Immature natural killer cell (primary cell): ENCODE results near the gene PAN3. TPM values are rescaled to one million over a fixed set of nuclear protein-coding genes. Genes with fewer than 3 reads are reported as not detected.

Source experiments
- DNase-seq, 3 donors: peaks; one replicate each; pipeline ENCODE4 v3.0.0; 2022; ENCODE audit warnings: mixed read lengths in 1 of 3
- H3K27ac Mint-ChIP-seq, 6 donors: one replicate each; pipeline ENCODE4 v1.8.0; 2020; ENCODE audit warnings: mixed read lengths in 6 of 6, mild to moderate bottlenecking in 5 of 6, inconsistent platforms in 4 of 6, moderate library complexity in 3 of 6
- H3K27me3 Mint-ChIP-seq, 3 donors: one replicate each; pipeline ENCODE4 v1.8.0; 2020 to 2021; ENCODE audit warnings: low read depth in 3 of 3, mild to moderate bottlenecking in 3 of 3, mixed read lengths in 3 of 3, moderate library complexity in 3 of 3, inconsistent platforms in 1 of 3
- H3K36me3 Mint-ChIP-seq, 3 donors: one replicate each; pipeline ENCODE4 v1.8.0; 2020; ENCODE audit warnings: mixed read lengths in 3 of 3, inconsistent platforms in 2 of 3, mild to moderate bottlenecking in 2 of 3
- H3K4me1 Mint-ChIP-seq, 2 donors: one replicate each; pipeline ENCODE4 v1.8.0; 2020; ENCODE audit warnings: inconsistent platforms in 2 of 2, mild to moderate bottlenecking in 2 of 2, mixed read lengths in 2 of 2, moderate library complexity in 1 of 2
- H3K4me3 Mint-ChIP-seq, 5 donors: one replicate each; pipeline ENCODE4 v1.8.0; 2020; ENCODE audit warnings: mild to moderate bottlenecking in 5 of 5, mixed read lengths in 5 of 5, inconsistent platforms in 3 of 5, moderate library complexity in 3 of 5
- H3K9me3 Mint-ChIP-seq, 6 donors: one replicate each; pipeline ENCODE4 v1.8.0; 2020; ENCODE audit warnings: mild to moderate bottlenecking in 6 of 6, mixed read lengths in 6 of 6, inconsistent platforms in 4 of 6, moderate library complexity in 3 of 6
- polyA plus RNA-seq, 3 donors: library from polyadenylated mRNA; unstranded; fragments of 300-500 nt; fragmentation: Illumina TruSeq; gene quantifications; one replicate each; pipeline ENCODE4 v1.2.3, GENCODE V29; 2021

Gene PAN3
- polyA plus RNA-seq, 3 donors from 2014 or later: 3.4 to 6.0 (median 4.2) TPM

- Mint-ChIP-seq H3K9me3 (no peaks in the 10 kb centered on the region), H3K27me3 (peaks cover 0 to 7% (median 0%) of the 10 kb centered on the region in 3 donors), H3K27ac (no peak overlapping the region), H3K36me3 (no peaks in the 10 kb centered on the region), H3K4me1 (peaks cover 63 to 94% of the 10 kb centered on the region in 2 donors), H3K4me3 (no peak overlapping the region)
- no peak for DNase-seq
These were observed 6.7 kb downstream of the PAN3 start for GRCh38 chr13:28145049-28145448.

GRCh38 chr13:28147495-28147894 is 9.2 kb downstream of the PAN3 start:
- Mint-ChIP-seq H3K27me3 (peaks cover 0 to 4% (median 0%) of the 10 kb centered on the region in 3 donors), H3K4me3 (no peak overlapping the region), H3K36me3 (no peaks in the 10 kb centered on the region), H3K4me1 (peaks cover 55 to 89% of the 10 kb centered on the region in 2 donors), H3K9me3 (no peaks in the 10 kb centered on the region), H3K27ac (no peak overlapping the region)
- no peak for DNase-seq

DNA sequence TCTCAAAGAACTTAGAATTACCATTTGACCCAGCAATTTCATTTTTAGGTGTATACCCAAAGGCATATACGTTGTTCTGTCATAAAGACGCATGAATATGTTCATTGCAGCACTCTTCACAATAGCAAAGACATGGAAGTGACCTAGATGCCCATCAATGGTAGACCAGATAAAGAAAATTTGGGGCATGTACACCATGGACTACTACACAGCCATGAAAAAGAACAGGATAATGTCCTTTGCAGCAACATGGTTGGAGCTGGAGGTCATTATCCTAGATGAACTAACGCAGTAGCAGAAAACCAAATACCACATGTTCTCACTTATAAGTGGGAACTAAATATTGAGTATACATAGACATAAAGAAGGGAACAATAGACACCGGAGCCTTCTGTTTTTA is 20.7 kb downstream of the PAN3 start:
- H3K36me3 Mint-ChIP-seq: peaks cover 0 to 12% (median 5%) of the 10 kb centered on the region in 3 donors
- no peak overlapping the region for H3K27ac Mint-ChIP-seq
- H3K9me3 Mint-ChIP-seq: peaks cover 0 to 2% (median 0%) of the 10 kb centered on the region in 6 donors
- DNase-seq: no peak
- no peak overlapping the region for H3K4me3 Mint-ChIP-seq
- no peaks in the 10 kb centered on the region for H3K27me3 Mint-ChIP-seq
- H3K4me1 Mint-ChIP-seq: peaks cover 67 to 85% of the 10 kb centered on the region in 2 donors

- H3K4me1 Mint-ChIP-seq: peaks cover 70 to 93% of the 10 kb centered on the region in 2 donors
- DNase-seq: no peak
- peaks cover 0 to 2% (median 0%) of the 10 kb centered on the region in 3 donors for H3K27me3 Mint-ChIP-seq
- peaks cover 0 to 12% (median 1%) of the 10 kb centered on the region in 3 donors for H3K36me3 Mint-ChIP-seq
- peak overlapping the region in 2 of 5 donors; percentile 39 to 43 for H3K4me3 Mint-ChIP-seq
- H3K9me3 Mint-ChIP-seq: peaks cover 0 to 2% (median 0%) of the 10 kb centered on the region in 6 donors
- peak overlapping the region in 1 of 6 donors; percentile 3 for H3K27ac Mint-ChIP-seq
These were observed 23.0 kb downstream of the PAN3 start for GRCh38 chr13:28161370-28161769.

DNA sequence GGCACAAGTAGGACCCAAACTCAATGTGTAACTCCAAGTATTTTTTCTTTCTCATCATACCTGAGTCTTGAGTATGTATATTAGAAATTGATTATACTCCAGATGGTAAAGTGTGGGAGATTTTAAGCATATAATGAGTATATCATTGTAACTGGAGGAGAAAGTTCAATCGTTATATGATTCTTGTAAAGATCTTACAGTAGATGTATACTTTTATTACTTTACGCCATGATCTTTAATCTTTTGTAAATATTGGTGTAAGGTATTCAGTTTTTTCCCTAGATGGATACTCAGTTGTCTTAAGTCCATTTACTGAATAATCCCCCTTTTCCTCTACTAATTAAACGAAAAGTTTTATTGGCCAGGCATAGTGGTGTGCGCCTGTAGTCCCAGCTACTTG is 25.2 kb downstream of the PAN3 start:
- H3K9me3 Mint-ChIP-seq: no peaks in the 10 kb centered on the region
- no peak overlapping the region for H3K4me3 Mint-ChIP-seq
- no peak overlapping the region for H3K27ac Mint-ChIP-seq

GRCh38 chr13:28166257-28166656 is 27.9 kb downstream of the PAN3 start:
- Mint-ChIP-seq H3K27ac (peak overlapping the region in 3 of 6 donors; percentile 12 to 57 (median 27)), H3K9me3 (no peaks in the 10 kb centered on the region), H3K4me3 (peak overlapping the region in 1 of 5 donors; percentile 18), H3K27me3 (peaks cover 0 to 2% (median 0%) of the 10 kb centered on the region in 3 donors), H3K4me1 (peaks cover 61 to 80% of the 10 kb centered on the region in 2 donors), H3K36me3 (no peaks in the 10 kb centered on the region)
- DNase-seq: no peak

More for the DNA sequence above, 25.2 kb downstream of the PAN3 start:
- Mint-ChIP-seq H3K27me3 (peaks cover 0 to 2% (median 0%) of the 10 kb centered on the region in 3 donors), H3K4me1 (peaks cover 69 to 91% of the 10 kb centered on the region in 2 donors), H3K36me3 (no peaks in the 10 kb centered on the region)
- DNase-seq: no peak

GRCh38 chr13:28171266-28171665 is 32.9 kb downstream of the PAN3 start:
- Mint-ChIP-seq H3K36me3 (peaks cover 0 to 3% (median 0%) of the 10 kb centered on the region in 3 donors), H3K27me3 (no peaks in the 10 kb centered on the region), H3K27ac (peak overlapping the region in 2 of 6 donors; percentile 64 to 76), H3K4me3 (no peak overlapping the region), H3K4me1 (peaks cover 56 to 75% of the 10 kb centered on the region in 2 donors), H3K9me3 (no peaks in the 10 kb centered on the region)
- DNase-seq: no peak

DNA sequence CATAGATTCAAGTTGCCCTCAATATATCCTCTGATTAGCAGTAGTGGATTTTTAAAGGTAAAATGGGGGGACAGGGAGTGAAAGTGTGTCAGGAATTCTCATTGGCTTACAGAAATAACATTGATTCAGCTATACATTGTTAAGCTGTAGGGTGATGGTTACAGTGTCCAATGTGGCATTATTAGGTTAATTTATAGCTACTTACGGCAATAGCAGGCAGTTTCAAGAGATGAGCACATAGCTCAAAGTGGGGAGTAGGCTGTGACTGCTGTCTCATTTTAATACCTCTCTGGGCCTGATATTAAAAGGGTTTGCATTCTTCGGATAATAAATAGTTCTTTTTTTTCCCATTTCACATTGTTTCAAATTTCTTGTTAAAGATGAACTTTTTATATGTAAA is 34.6 kb downstream of the PAN3 start:
- H3K9me3 Mint-ChIP-seq: no peaks in the 10 kb centered on the region

DNA sequence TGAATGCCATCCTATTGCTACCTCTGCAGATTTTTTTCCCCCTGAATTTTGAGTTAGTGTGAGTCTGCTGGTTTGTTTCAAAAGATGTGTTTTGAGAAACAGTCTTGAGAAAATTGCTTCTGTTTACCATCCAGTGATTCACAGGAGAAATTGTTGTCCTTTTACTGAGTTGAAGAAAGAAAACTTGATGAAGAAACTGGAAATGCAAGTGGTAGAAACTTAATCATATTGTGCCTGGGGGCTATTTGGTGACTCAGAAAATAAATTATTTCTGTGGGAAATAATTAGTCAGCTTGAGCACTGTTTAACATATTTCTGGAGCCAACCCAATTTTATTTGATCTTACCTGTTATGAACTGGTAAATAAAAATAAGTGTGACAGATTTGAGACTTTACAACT is 35.4 kb downstream of the PAN3 start:
- H3K4me3 Mint-ChIP-seq: no peak overlapping the region
- peaks cover 39 to 73% of the 10 kb centered on the region in 2 donors for H3K4me1 Mint-ChIP-seq
- DNase-seq: no peak
- H3K9me3 Mint-ChIP-seq: no peaks in the 10 kb centered on the region
- H3K36me3 Mint-ChIP-seq: peaks cover 0 to 17% (median 4%) of the 10 kb centered on the region in 3 donors
- H3K27me3 Mint-ChIP-seq: no peaks in the 10 kb centered on the region
- H3K27ac Mint-ChIP-seq: peak overlapping the region in 2 of 6 donors; percentile 2 to 39

More for the DNA sequence above, 34.6 kb downstream of the PAN3 start:
- no peak for DNase-seq
- Mint-ChIP-seq H3K36me3 (peaks cover 0 to 12% (median 4%) of the 10 kb centered on the region in 3 donors), H3K27me3 (no peaks in the 10 kb centered on the region), H3K27ac (peak overlapping the region in 3 of 6 donors; percentile 3 to 63 (median 9)), H3K4me1 (peaks cover 44 to 72% of the 10 kb centered on the region in 2 donors), H3K4me3 (no peak overlapping the region)

DNA sequence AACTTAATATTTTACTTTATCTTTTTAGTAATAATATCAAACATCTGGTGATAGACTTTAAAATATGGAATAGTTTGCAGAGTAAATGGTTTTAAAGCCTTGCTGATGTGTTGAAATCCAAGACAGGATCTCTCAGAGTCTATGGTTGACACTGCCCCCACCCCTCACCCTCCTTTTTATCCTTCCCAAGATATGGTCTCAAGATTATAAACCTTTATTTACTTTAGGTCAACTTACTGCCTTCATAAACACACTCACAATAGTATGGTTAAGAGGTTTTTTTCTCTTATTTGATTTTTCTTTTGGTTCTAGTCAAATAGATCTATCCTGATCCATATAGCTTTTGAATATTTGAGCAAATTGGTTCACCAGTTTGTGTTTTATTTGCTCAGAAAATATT is 39.0 kb downstream of the PAN3 start:
- H3K9me3 Mint-ChIP-seq: no peaks in the 10 kb centered on the region
- H3K4me1 Mint-ChIP-seq: peaks cover 38 to 74% of the 10 kb centered on the region in 2 donors
- peaks cover 0 to 17% (median 4%) of the 10 kb centered on the region in 3 donors for H3K36me3 Mint-ChIP-seq
- H3K27ac Mint-ChIP-seq: no peak overlapping the region
- H3K4me3 Mint-ChIP-seq: no peak overlapping the region
- no peak for DNase-seq
- H3K27me3 Mint-ChIP-seq: no peaks in the 10 kb centered on the region

DNA sequence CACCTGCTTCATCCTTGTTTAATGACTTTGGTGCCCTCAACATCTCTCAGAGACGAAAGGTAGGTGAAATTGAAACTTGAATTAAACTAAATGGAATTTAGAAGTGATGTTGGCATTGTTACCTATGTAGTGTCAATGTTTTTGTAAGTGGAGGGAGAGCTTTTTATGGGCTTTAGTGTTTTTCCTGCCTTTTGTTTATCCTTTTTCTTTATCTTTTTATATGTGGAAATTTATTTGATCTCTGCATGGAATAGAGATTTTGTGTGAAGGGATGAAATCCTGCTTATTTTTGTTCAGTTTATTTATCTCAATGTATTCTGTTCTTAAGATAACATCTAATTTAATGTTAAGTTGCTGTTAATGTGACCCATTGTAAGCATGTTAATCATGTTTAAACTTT is 39.5 kb downstream of the PAN3 start:
- no peak overlapping the region for H3K4me3 Mint-ChIP-seq
- H3K9me3 Mint-ChIP-seq: no peaks in the 10 kb centered on the region
- peaks cover 33 to 74% of the 10 kb centered on the region in 2 donors for H3K4me1 Mint-ChIP-seq
- peaks cover 0 to 17% (median 4%) of the 10 kb centered on the region in 3 donors for H3K36me3 Mint-ChIP-seq
- no peaks in the 10 kb centered on the region for H3K27me3 Mint-ChIP-seq
- DNase-seq: no peak
- peak overlapping the region in 1 of 6 donors; percentile 69 for H3K27ac Mint-ChIP-seq

- Mint-ChIP-seq H3K27me3 (no peaks in the 10 kb centered on the region), H3K27ac (no peak overlapping the region), H3K9me3 (no peaks in the 10 kb centered on the region), H3K36me3 (peaks cover 0 to 17% (median 4%) of the 10 kb centered on the region in 3 donors), H3K4me1 (peaks cover 30 to 74% of the 10 kb centered on the region in 2 donors), H3K4me3 (no peak overlapping the region)
- no peak for DNase-seq
These were observed 41.6 kb downstream of the PAN3 start for GRCh38 chr13:28179974-28180373.

DNA sequence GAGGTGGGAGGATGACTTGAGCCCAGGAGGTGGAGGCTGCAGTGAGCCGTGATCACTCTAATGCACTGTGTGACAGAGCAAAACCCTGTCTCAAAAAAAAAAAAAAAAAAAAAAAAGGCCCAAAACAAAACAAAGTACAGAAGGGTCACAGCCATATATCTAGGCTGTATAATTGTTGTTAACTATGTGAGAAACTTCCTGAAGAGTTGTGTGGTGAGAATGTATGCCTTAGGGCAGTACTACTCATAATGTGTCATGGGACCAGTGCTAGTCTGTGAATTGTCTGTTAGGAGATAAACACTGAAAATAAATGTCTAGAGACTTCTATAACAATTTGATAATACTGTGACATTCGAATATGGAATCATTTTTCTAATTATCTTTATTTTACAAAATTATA is 43.1 kb downstream of the PAN3 start:
- no peaks in the 10 kb centered on the region for H3K9me3 Mint-ChIP-seq
- peaks cover 39 to 80% of the 10 kb centered on the region in 2 donors for H3K4me1 Mint-ChIP-seq
- peak overlapping the region in 1 of 6 donors; percentile 41 for H3K27ac Mint-ChIP-seq
- DNase-seq: no peak
- peaks cover 0 to 12% (median 4%) of the 10 kb centered on the region in 3 donors for H3K36me3 Mint-ChIP-seq
- no peaks in the 10 kb centered on the region for H3K27me3 Mint-ChIP-seq
- H3K4me3 Mint-ChIP-seq: no peak overlapping the region

DNA sequence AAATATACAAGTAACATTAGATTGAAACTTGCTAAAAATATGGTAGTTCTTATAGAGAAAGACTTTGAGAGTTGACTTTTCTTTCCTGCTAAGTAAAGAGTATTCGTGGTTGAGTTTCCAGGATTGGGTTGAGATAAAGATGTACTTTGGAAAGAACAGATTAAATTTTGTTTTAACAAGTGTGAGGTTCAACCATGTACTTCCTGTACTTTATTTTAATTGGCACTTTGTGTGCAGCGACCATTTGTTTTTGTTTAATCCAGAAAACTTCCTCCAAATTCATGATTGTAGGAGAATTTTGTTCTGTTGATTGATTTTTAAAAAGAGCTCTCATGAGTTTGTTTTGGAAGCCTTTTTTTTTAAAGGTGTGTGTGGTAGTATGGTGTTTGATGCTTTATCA is 46.9 kb downstream of the PAN3 start:
- H3K36me3 Mint-ChIP-seq: peaks cover 0 to 3% (median 0%) of the 10 kb centered on the region in 3 donors
- H3K4me3 Mint-ChIP-seq: peak overlapping the region in 1 of 5 donors; percentile 3
- H3K9me3 Mint-ChIP-seq: no peaks in the 10 kb centered on the region
- H3K27ac Mint-ChIP-seq: peak overlapping the region in 4 of 6 donors; percentile 5 to 48 (median 32)
- no peak for DNase-seq
- no peaks in the 10 kb centered on the region for H3K27me3 Mint-ChIP-seq
- H3K4me1 Mint-ChIP-seq: peaks cover 42 to 63% of the 10 kb centered on the region in 2 donors

- no peak overlapping the region for H3K27ac Mint-ChIP-seq
- peaks cover 3 to 14% of the 10 kb centered on the region in 2 donors for H3K4me1 Mint-ChIP-seq
- H3K4me3 Mint-ChIP-seq: no peak overlapping the region
- peaks cover 0 to 3% (median 2%) of the 10 kb centered on the region in 3 donors for H3K27me3 Mint-ChIP-seq
- no peaks in the 10 kb centered on the region for H3K9me3 Mint-ChIP-seq
- no peak for DNase-seq
- H3K36me3 Mint-ChIP-seq: peaks cover 2 to 11% (median 6%) of the 10 kb centered on the region in 3 donors
These were observed 60.7 kb downstream of the PAN3 start for GRCh38 chr13:28199089-28199488.
